Astrocyte (in vitro differentiated cells and primary cell): ENCODE measurements around the gene TMA7B. TPM values are rescaled to one million over a fixed set of nuclear protein-coding genes. Genes with fewer than 3 reads are reported as not detected.

Experiments used
- DNase-seq: peaks from one replicate; pipeline ENCODE4 v3.0.0-alpha.2; 2010; ENCODE audit warnings: low read depth
- FAIRE-seq: peaks from 2 replicates; lab custom pipeline; 2011; peaks lifted over from hg19 to GRCh38; lab: Jason Lieb, UNC
- H2AFZ ChIP-seq: 2 replicates; pipeline ENCODE4 v1.6.0; 2012; ENCODE audit warnings: low read depth, low read length, inconsistent platforms
- H3K27ac ChIP-seq: 2 replicates; pipeline ENCODE4 v1.5.1; 2011; ENCODE audit warnings: low read depth, low read length, inconsistent platforms
- H3K27me3 ChIP-seq: 2 replicates; pipeline ENCODE4 v1.6.0; 2011; ENCODE audit warnings: low read length, inconsistent platforms; ENCODE audit not compliant: insufficient read depth
- H3K36me3 ChIP-seq: 2 replicates; pipeline ENCODE4 v1.5.1; 2011; ENCODE audit warnings: low read length, inconsistent platforms; ENCODE audit not compliant: insufficient read depth
- H3K4me1 ChIP-seq: 2 replicates; pipeline ENCODE4 v1.5.1; 2011; ENCODE audit warnings: low read length, inconsistent platforms; ENCODE audit not compliant: insufficient read depth
- H3K4me2 ChIP-seq: 2 replicates; pipeline ENCODE4 v1.6.0; 2012; ENCODE audit warnings: low read length, inconsistent platforms
- H3K4me3 ChIP-seq: 2 replicates; pipeline ENCODE4 v1.5.1; 2011; ENCODE audit warnings: low read depth, mild to moderate bottlenecking, low read length, inconsistent platforms; ENCODE audit not compliant: insufficient read depth
- H3K79me2 ChIP-seq: 2 replicates; pipeline ENCODE4 v1.6.0; 2012; ENCODE audit warnings: mild to moderate bottlenecking, low read length, inconsistent platforms; ENCODE audit not compliant: insufficient read depth
- H3K9ac ChIP-seq: 2 replicates; pipeline ENCODE4 v1.6.0; 2012; ENCODE audit warnings: mild to moderate bottlenecking, low read length, inconsistent platforms
- H3K9me3 ChIP-seq: 2 replicates; pipeline ENCODE4 v1.5.1; 2012; ENCODE audit warnings: low read depth, mild to moderate bottlenecking, low read length, inconsistent platforms; ENCODE audit not compliant: insufficient read depth
- H4K20me1 ChIP-seq: 2 replicates; pipeline ENCODE4 v1.6.0; 2012; ENCODE audit warnings: low read length, inconsistent platforms; ENCODE audit not compliant: insufficient read depth
- H3K27ac Mint-ChIP-seq: one replicate; pipeline ENCODE4 v1.8.0; 2021; ENCODE audit warnings: mild to moderate bottlenecking, mixed read lengths; ENCODE audit not compliant: unreplicated experiment
- H3K27me3 Mint-ChIP-seq: one replicate; pipeline ENCODE4 v1.8.0; 2021; ENCODE audit warnings: low read depth, mixed read lengths; ENCODE audit not compliant: unreplicated experiment
- H3K36me3 Mint-ChIP-seq: one replicate; pipeline ENCODE4 v1.8.0; 2021; ENCODE audit warnings: low read depth, mixed read lengths; ENCODE audit not compliant: unreplicated experiment
- H3K4me1 Mint-ChIP-seq: one replicate; pipeline ENCODE4 v1.8.0; 2021; ENCODE audit warnings: low read depth, mixed read lengths; ENCODE audit not compliant: unreplicated experiment
- H3K4me3 Mint-ChIP-seq: one replicate; pipeline ENCODE4 v1.8.0; 2021; ENCODE audit warnings: mild to moderate bottlenecking, moderate library complexity, mixed read lengths; ENCODE audit not compliant: unreplicated experiment
- H3K9me3 Mint-ChIP-seq: one replicate; pipeline ENCODE4 v1.8.0; 2021; ENCODE audit warnings: mild to moderate bottlenecking, mixed read lengths; ENCODE audit not compliant: unreplicated experiment
- CTCF ChIP-seq: IDR thresholded peaks from 2 replicates; pipeline ENCODE4 v1.5.1; 2011; ENCODE audit warnings: low read depth, mild to moderate bottlenecking, inconsistent platforms, low read length, moderate library complexity; ENCODE audit not compliant: insufficient read depth
- EZH2 ChIP-seq: IDR thresholded peaks from 2 replicates; pipeline ENCODE4 v1.6.1; 2012; ENCODE audit warnings: mild to moderate bottlenecking, low read length, inconsistent platforms; ENCODE audit not compliant: insufficient read depth
- total RNA-seq: library from RNA; stranded (reverse); gene quantifications from 2 replicates; pipeline ENCODE4 v1.2.1, GENCODE V29; 2021

TMA7B gene
- total RNA-seq, 1 donor from 2014 or later: not detected

GRCh38 chr22:40000171-40000570, 40.0 kb downstream of the TMA7B start:
- no peak overlapping the region for H3K4me3 Mint-ChIP-seq
- TF ChIP-seq EZH2: no peak
- no peak for TF ChIP-seq CTCF
- DNase-seq (no peak), FAIRE-seq (no peak)
- peaks cover 33% of the 10 kb centered on the region for H3K4me1 Mint-ChIP-seq
- peaks cover 13% of the 10 kb centered on the region for H3K27me3 ChIP-seq
- no peaks in the 10 kb centered on the region for H3K36me3 Mint-ChIP-seq
- no peak overlapping the region for H3K27ac ChIP-seq
- H2AFZ ChIP-seq: no peak overlapping the region
- H3K79me2 ChIP-seq: no peaks in the 10 kb centered on the region
- no peak overlapping the region for H3K9ac ChIP-seq
- no peaks in the 10 kb centered on the region for H3K36me3 ChIP-seq
- no peak overlapping the region for H3K4me2 ChIP-seq
- no peaks in the 10 kb centered on the region for H3K9me3 ChIP-seq
- H3K27me3 Mint-ChIP-seq: peaks cover 12% of the 10 kb centered on the region
- H3K4me3 ChIP-seq: no peak overlapping the region
- H3K9me3 Mint-ChIP-seq: peaks cover 1% of the 10 kb centered on the region
- peaks cover 14% of the 10 kb centered on the region for H3K4me1 ChIP-seq
- H3K27ac Mint-ChIP-seq: no peak overlapping the region
- no peaks in the 10 kb centered on the region for H4K20me1 ChIP-seq

- Mint-ChIP-seq H3K36me3 (no peaks in the 10 kb centered on the region), H3K27me3 (peaks cover 10% of the 10 kb centered on the region)
- no peaks in the 10 kb centered on the region for H3K79me2 ChIP-seq
Measured at GRCh38 chr22:40001106-40001505, 40.9 kb downstream of the TMA7B start.

More at GRCh38 chr22:40001106-40001505, 40.9 kb downstream of the TMA7B start:
- Histone ChIP-seq H3K27ac (no peak overlapping the region), H3K4me1 (peaks cover 14% of the 10 kb centered on the region), H3K9ac (no peak overlapping the region), H3K4me2 (no peak overlapping the region), H2AFZ (no peak overlapping the region), H3K27me3 (peaks cover 13% of the 10 kb centered on the region), H4K20me1 (no peaks in the 10 kb centered on the region), H3K4me3 (no peak overlapping the region), H3K9me3 (no peaks in the 10 kb centered on the region), H3K36me3 (no peaks in the 10 kb centered on the region)
- TF ChIP-seq EZH2 (no peak), CTCF (no peak)
- DNase-seq (no peak), FAIRE-seq (no peak)
- H3K27ac Mint-ChIP-seq: no peak overlapping the region
- no peak overlapping the region for H3K4me3 Mint-ChIP-seq
- H3K9me3 Mint-ChIP-seq: peaks cover 2% of the 10 kb centered on the region
- peaks cover 33% of the 10 kb centered on the region for H3K4me1 Mint-ChIP-seq
